Right lobe of liver (tissue), 6 donors: ENCODE results near the gene HSPA12B. TPM values are rescaled to one million over a fixed set of nuclear protein-coding genes. Genes with fewer than 3 reads are reported as not detected.

Experiments
- ATAC-seq, 4 donors: fragments of 200-7000 bp; cut with Tn5 transposase; one replicate each; pipeline ENCODE4 v1.9.1; 2020; ENCODE audit warnings: mild to moderate bottlenecking in 4 of 4, moderate library complexity in 4 of 4
- DNase-seq, 3 donors: peaks; one replicate each; pipeline ENCODE4 v3.0.0-alpha.2; 2020
- H3K27ac ChIP-seq, 3 donors: fragments of 200-600 bp; one replicate each; pipeline ENCODE4 v1.8.0; 2022
- H3K27me3 ChIP-seq, 2 donors: fragments of 200-600 bp; one replicate each; pipeline ENCODE4 v1.8.0; 2022
- H3K36me3 ChIP-seq, 4 donors: fragments of 200-600 bp; sonication (generic) in 1 of 4; one replicate each; pipeline versions ENCODE4 v1.5.1 to v1.8.0; 2017 to 2022; ENCODE audit warnings: control low read depth in 1 of 4
- H3K4me1 ChIP-seq, 4 donors: fragments of 200-600 bp; sonication (generic) in 1 of 4; one replicate each; pipeline versions ENCODE4 v1.5.1 to v1.8.0; 2017 to 2022; ENCODE audit warnings: control low read depth in 1 of 4
- H3K4me3 ChIP-seq, 3 donors: fragments of 200-600 bp; one replicate each; pipeline ENCODE4 v1.8.0; 2022
- H3K9me3 ChIP-seq, 4 donors: fragments of 200-600 bp; sonication (generic) in 1 of 4; one replicate each; pipeline versions ENCODE4 v1.5.1 to v1.8.0; 2017 to 2022; ENCODE audit warnings: control low read depth in 1 of 4
- POLR2A ChIP-seq: fragments of 450-650 bp; IDR thresholded peaks from one replicate; pipeline ENCODE4 v1.6.1; 2017; ENCODE audit warnings: antibody characterized with exemption, mild to moderate bottlenecking
- WGBS: methylation state at CpG from one replicate; pipeline ENCODE4 v1.1.6; 2018; ENCODE audit warnings: low coverage, low lambda C conversion rate; ENCODE audit not compliant: insufficient coverage; ENCODE audit errors: missing lambda C conversion rate; 5-methylcytosine and 5-hydroxymethylcytosine counted together
- intact Hi-C, 2 donors: fragments of 100-400 bp; cut with DNase I; formaldehyde crosslinking; loops; one replicate each; pipeline versions ENCODE4 v1.11.2 to v1.14.1; 2022
- total RNA-seq, 6 experiments: library from RNA; depleted of rRNA in 2 of 6; stranded (reverse); fragments of >200 nt in 2 of 6; fragmentation: NEBNext Ultra II Directional in 3 of 6; extraction: Animal tissue kit (Norgen Biotek cat#: 25700) in 3 of 6; gene quantifications; one replicate each; pipeline versions ENCODE4 v1.1.0 to v1.2.4, GENCODE V29; 2016 to 2023
- TF ChIP-seq, protein P1 (sequence below), 4 donors: fragments of 200-600 bp in 3 of 4; fragments of 450-650 bp in 1 of 4; IDR thresholded peaks; one replicate each; pipeline versions ENCODE4 v1.5.1 to v1.8.0; 2016 to 2022; ENCODE audit warnings: antibody characterized with exemption in 4 of 4, mild to moderate bottlenecking in 2 of 4
- donor health status: DM: no; HTN: yes; CAD: no.
- donor health status: DM: no; HTN: no; CAD: no.
- donor health status: DM: no; HTN: no; CAD: no.
- donor health status: DM: no; HTN: yes; CAD: no.
- donor health status: DM: no; HTN: yes; CAD: no.

The HSPA12B gene
- total RNA-seq, 6 experiments from 2014 or later: 0.46 to 2.2 (median 0.97) TPM

DNA sequence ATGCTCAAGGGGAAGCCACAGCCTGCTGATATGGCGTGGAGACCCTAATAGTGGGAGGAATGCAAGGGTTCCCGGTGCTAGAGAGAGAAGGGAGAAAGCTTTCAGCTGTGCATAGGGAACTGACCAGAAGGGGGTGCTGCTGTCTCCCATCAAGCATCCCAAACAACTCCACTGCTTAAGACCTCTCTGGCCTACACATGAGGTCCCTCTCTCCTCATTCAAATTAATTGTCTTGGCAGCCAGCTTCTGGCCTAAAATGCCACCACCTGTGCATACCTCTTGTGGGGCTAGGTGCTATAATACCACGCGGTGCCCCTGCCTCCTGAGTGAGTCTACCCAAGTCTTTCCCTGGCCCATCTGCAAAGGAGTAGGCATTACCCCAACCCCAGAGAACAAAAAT is 20.6 kb downstream of the HSPA12B start:
- peak; percentile 57 to 74 (median 66) for ATAC-seq
- 57% methylated on average over 4 of the region's 4 CpGs for WGBS
- no peak for TF ChIP-seq POLR2A
- TF ChIP-seq, protein P1, sequence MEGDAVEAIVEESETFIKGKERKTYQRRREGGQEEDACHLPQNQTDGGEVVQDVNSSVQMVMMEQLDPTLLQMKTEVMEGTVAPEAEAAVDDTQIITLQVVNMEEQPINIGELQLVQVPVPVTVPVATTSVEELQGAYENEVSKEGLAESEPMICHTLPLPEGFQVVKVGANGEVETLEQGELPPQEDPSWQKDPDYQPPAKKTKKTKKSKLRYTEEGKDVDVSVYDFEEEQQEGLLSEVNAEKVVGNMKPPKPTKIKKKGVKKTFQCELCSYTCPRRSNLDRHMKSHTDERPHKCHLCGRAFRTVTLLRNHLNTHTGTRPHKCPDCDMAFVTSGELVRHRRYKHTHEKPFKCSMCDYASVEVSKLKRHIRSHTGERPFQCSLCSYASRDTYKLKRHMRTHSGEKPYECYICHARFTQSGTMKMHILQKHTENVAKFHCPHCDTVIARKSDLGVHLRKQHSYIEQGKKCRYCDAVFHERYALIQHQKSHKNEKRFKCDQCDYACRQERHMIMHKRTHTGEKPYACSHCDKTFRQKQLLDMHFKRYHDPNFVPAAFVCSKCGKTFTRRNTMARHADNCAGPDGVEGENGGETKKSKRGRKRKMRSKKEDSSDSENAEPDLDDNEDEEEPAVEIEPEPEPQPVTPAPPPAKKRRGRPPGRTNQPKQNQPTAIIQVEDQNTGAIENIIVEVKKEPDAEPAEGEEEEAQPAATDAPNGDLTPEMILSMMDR (IDR thresholded peaks at IDR 0.05): peak; percentile 63 to 73 (median 66)
- intact Hi-C loops: no loop called here
- Histone ChIP-seq H3K4me3 (no peak overlapping the region), H3K36me3 (no peaks in the 10 kb centered on the region), H3K4me1 (peaks cover 0 to 23% (median 0%) of the 10 kb centered on the region in 4 donors), H3K27me3 (peaks cover 0 to 6% of the 10 kb centered on the region in 2 donors), H3K9me3 (no peaks in the 10 kb centered on the region), H3K27ac (no peak overlapping the region)
- DNase-seq: no peak

DNA sequence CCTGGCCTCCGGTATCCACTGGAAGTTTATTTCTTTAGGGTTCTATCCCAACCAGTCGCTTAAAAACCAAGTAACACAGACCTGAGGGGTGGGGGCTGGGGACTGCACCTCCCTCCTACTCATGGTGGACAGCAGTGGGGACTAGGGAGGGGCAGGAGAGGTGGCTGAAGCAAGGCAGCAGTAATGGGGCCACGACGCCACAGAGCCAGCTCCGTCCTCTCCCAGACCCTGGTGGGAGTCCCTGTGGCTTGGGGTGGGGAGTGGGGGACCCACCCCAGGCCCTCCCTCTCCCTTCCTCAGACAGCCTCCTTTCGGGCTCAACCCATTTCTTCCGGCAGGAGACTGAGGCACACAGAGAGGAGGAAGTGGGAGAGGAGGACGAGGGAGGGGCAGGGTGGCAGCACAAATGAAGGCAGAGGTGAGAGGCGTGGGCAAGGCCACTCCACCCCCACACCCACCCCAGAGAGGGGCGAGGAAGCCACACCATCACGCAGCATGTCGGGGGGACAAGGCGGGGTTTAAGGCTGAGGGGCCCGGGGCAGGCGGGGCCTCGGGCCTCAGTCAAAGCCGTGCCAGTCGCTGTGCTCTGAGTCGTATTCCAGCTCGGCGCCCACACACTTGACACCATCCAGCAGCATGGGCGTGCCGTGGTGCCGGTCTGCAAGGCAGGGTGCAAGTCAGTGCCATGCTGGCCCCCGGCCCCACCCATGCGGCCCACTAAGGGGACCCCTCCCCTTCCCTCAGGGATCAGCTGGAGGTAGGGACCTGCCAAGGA is 21.2 kb downstream of the HSPA12B start:
- no peak for ATAC-seq
- peaks cover 0 to 6% of the 10 kb centered on the region in 2 donors for H3K27me3 ChIP-seq

DNA sequence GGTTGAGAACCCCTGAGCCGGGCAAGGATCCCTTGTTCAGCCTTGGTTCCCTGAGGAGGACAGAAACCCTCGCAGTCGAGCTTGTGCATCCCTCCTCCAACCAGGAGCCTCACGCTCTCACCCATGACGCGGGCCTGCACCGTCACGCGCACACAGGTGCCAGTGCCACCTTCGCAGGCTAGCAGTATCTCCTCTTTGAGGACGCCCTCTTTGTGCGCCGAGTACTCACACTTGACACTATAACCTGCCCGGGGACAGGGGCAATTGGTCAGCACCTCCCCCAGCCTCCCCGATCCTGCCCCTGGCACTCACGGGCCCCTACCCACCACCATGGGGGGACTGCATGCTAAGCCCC is 21.8 kb downstream of the HSPA12B start:
- H3K4me3 ChIP-seq: no peak overlapping the region
- no peaks in the 10 kb centered on the region for H3K9me3 ChIP-seq
- WGBS: no CpG with 5 or more reads among the region's 16 CpGs
- no peak for ATAC-seq
- intact Hi-C loops: no loop called here
- H3K27me3 ChIP-seq: peaks cover 0 to 6% of the 10 kb centered on the region in 2 donors
- TF ChIP-seq POLR2A: no peak
- TF ChIP-seq, protein P1 (IDR thresholded peaks at IDR 0.05): no peak
- no peak for DNase-seq
- H3K36me3 ChIP-seq: no peaks in the 10 kb centered on the region
- no peak overlapping the region for H3K27ac ChIP-seq
- H3K4me1 ChIP-seq: peaks cover 0 to 23% (median 0%) of the 10 kb centered on the region in 4 donors

More for the DNA sequence above, 21.2 kb downstream of the HSPA12B start:
- Histone ChIP-seq H3K9me3 (no peaks in the 10 kb centered on the region), H3K27ac (no peak overlapping the region), H3K4me1 (peaks cover 0 to 23% (median 0%) of the 10 kb centered on the region in 4 donors), H3K4me3 (no peak overlapping the region), H3K36me3 (no peaks in the 10 kb centered on the region)
- WGBS: 90% methylated on average over 12 of the region's 26 CpGs
- peak in 1 of 3 donors; percentile 40 for DNase-seq
- TF ChIP-seq POLR2A: no peak
- TF ChIP-seq, protein P1 (IDR thresholded peaks at IDR 0.05): no peak
- intact Hi-C loops: no loop called here

DNA sequence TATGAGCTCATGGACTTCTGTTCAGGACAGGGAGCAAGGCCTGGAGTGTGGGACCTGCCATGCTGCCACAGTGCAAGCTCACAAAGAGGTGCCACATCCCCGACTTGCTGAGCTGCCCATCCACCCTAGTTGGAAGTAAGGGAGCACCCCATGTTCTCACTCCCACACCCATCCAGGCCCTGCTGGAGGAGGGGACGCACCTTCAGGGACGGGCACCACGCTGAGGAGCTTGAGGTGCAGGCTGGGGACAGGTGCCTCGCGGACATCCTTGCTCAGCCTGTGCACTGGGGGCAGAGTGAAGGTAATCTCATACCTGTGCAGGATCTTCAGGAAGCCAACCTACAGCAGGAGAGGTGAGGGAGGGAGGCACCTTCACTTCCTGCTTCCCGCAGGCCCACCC is 22.8 kb downstream of the HSPA12B start:
- intact Hi-C loops: no loop called here
- H3K9me3 ChIP-seq: no peaks in the 10 kb centered on the region
- DNase-seq (peak in 1 of 3 donors; percentile 37), ATAC-seq (no peak)
- TF ChIP-seq, protein P1 (IDR thresholded peaks at IDR 0.05): no peak
- TF ChIP-seq POLR2A: no peak
- peaks cover 0 to 17% (median 0%) of the 10 kb centered on the region in 4 donors for H3K4me1 ChIP-seq
- no peak overlapping the region for H3K27ac ChIP-seq
- peaks cover 0 to 6% of the 10 kb centered on the region in 2 donors for H3K27me3 ChIP-seq
- H3K36me3 ChIP-seq: no peaks in the 10 kb centered on the region
- no peak overlapping the region for H3K4me3 ChIP-seq
- WGBS: no CpG with 5 or more reads among the region's 7 CpGs
